ENCODE measurements around the gene STAM.
"Not testable (repeated sequence)": the region's sequence is repeated elsewhere in the genome, so short reads cannot be mapped to it uniquely, and the experiment has no call there.

Gene STAM

GRCh38 chr10:17675638-17676037 is 31.7 kb downstream of the STAM start:
- DNase-seq (ENCODE audit: low read depth): no peak

- DNase-seq (ENCODE audit: low read depth): no peak
These were observed 33.0 kb downstream of the STAM start for GRCh38 chr10:17676919-17677318.

- DNase-seq (ENCODE audit: low read depth): no peak
These were observed 38.4 kb downstream of the STAM start for GRCh38 chr10:17682236-17682946.

GRCh38 chr10:17683541-17683940 is 39.6 kb downstream of the STAM start:
- no peak for DNase-seq (ENCODE audit: low read depth)

GRCh38 chr10:17684537-17684936 is 40.6 kb downstream of the STAM start:
- DNase-seq (ENCODE audit: low read depth): no peak

- DNase-seq (ENCODE audit: low read depth): no peak
These were observed 41.4 kb downstream of the STAM start for GRCh38 chr10:17685233-17685840.

- no peak for DNase-seq (ENCODE audit: low read depth)
These were observed 43.3 kb downstream of the STAM start for GRCh38 chr10:17687117-17687831.

- no peak for DNase-seq (ENCODE audit: low read depth)
These were observed 45.2 kb downstream of the STAM start for GRCh38 chr10:17689137-17689536.

GRCh38 chr10:17693009-17693408 is 49.1 kb downstream of the STAM start:
- no peak for DNase-seq (ENCODE audit: low read depth)

GRCh38 chr10:17698696-17699095 is 54.7 kb downstream of the STAM start:
- DNase-seq (ENCODE audit: low read depth): no peak

- DNase-seq (ENCODE audit: low read depth): no peak
These were observed 57.4 kb downstream of the STAM start for GRCh38 chr10:17701301-17701700.

GRCh38 chr10:17703706-17704105 is 59.8 kb downstream of the STAM start:
- no peak for DNase-seq (ENCODE audit: low read depth)

- no peak for DNase-seq (ENCODE audit: low read depth)
These were observed 64.9 kb downstream of the STAM start for GRCh38 chr10:17708821-17709220.

GRCh38 chr10:17709492-17709891 is 65.5 kb downstream of the STAM start:
- DNase-seq (ENCODE audit: low read depth): no peak

GRCh38 chr10:17710181-17710580 is 66.2 kb downstream of the STAM start:
- no peak for DNase-seq (ENCODE audit: low read depth)

- DNase-seq (ENCODE audit: low read depth): no peak
These were observed 68.1 kb downstream of the STAM start for GRCh38 chr10:17712053-17712452.

- DNase-seq (ENCODE audit: low read depth): no peak
These were observed 68.9 kb downstream of the STAM start for GRCh38 chr10:17712717-17713471.

GRCh38 chr10:17713758-17714157 is 69.8 kb downstream of the STAM start:
- no peak for DNase-seq (ENCODE audit: low read depth)

GRCh38 chr10:17716161-17716560 is 72.2 kb downstream of the STAM start:
- no peak for DNase-seq (ENCODE audit: low read depth)

- not testable (repeated sequence) for DNase-seq (ENCODE audit: low read depth)
These were observed 78.5 kb downstream of the STAM start for GRCh38 chr10:17722317-17723014.

- no peak for DNase-seq (ENCODE audit: low read depth)
These were observed 81.8 kb downstream of the STAM start for GRCh38 chr10:17725703-17726102.

GRCh38 chr10:17729630-17730029 is 85.7 kb downstream of the STAM start:
- DNase-seq (ENCODE audit: low read depth): no peak
